Measurements from ENCODE around the gene CADM2.

DNA sequence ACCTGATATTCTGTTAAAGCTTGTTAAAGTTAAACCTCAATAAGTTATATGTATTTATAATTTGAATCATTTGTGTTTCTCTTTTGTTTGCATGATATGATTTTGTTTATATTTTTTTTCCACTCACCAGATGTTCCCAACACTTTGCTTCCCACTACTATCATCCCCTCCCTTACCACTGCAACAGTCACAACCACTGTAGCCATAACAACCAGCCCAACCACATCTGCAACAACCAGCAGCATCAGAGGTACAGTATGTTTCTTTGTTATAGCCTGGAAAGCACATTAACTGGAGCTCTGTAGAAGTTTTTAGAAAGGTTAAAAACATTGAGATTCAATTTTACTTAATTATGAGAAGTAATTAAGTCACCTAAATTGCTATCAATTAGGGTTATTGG lies 1020.2 kb downstream of the CADM2 start:
- no peak for TF ChIP-seq EZH2 (IDR thresholded peaks at IDR 0.05; ENCODE audit: insufficient read depth, low read length)
- TF ChIP-seq, protein P1, sequence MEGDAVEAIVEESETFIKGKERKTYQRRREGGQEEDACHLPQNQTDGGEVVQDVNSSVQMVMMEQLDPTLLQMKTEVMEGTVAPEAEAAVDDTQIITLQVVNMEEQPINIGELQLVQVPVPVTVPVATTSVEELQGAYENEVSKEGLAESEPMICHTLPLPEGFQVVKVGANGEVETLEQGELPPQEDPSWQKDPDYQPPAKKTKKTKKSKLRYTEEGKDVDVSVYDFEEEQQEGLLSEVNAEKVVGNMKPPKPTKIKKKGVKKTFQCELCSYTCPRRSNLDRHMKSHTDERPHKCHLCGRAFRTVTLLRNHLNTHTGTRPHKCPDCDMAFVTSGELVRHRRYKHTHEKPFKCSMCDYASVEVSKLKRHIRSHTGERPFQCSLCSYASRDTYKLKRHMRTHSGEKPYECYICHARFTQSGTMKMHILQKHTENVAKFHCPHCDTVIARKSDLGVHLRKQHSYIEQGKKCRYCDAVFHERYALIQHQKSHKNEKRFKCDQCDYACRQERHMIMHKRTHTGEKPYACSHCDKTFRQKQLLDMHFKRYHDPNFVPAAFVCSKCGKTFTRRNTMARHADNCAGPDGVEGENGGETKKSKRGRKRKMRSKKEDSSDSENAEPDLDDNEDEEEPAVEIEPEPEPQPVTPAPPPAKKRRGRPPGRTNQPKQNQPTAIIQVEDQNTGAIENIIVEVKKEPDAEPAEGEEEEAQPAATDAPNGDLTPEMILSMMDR (IDR thresholded peaks at IDR 0.05; ENCODE audit: insufficient read depth, low read depth, low read length): no peak
